Transverse colon (tissue), 4 donors: ENCODE data around the gene GATM. TPM values are rescaled to one million over a fixed set of nuclear protein-coding genes. Genes with fewer than 3 reads are reported as not detected.

Experiments used
- DNase-seq: peaks from one replicate; pipeline ENCODE4 v3.0.0-alpha.2; 2019
- H3K27ac ChIP-seq, 4 donors: fragments of 200-600 bp; sonication (generic); 2 replicates each; pipeline ENCODE4 v1.5.1; 2016 to 2018; ENCODE audit warnings: inconsistent platforms in 4 of 4
- H3K27me3 ChIP-seq: fragments of 200-600 bp; sonication (generic); 2 replicates; pipeline ENCODE4 v1.5.1; 2017; ENCODE audit warnings: inconsistent platforms
- H3K36me3 ChIP-seq, 4 donors: fragments of 200-600 bp; sonication (generic); 2 replicates each; pipeline ENCODE4 v1.5.1; 2017 to 2019; ENCODE audit warnings: inconsistent platforms in 4 of 4
- H3K4me1 ChIP-seq, 4 donors: fragments of 200-600 bp; sonication (generic); 2 replicates each; pipeline ENCODE4 v1.5.1; 2017 to 2020; ENCODE audit warnings: inconsistent platforms in 4 of 4
- H3K4me3 ChIP-seq, 4 donors: fragments of 200-600 bp; sonication (generic); 1 replicate in 1 of 4; 2 replicates in 3 of 4; pipeline versions ENCODE4 v1.5.1 to v1.6.1; 2017 to 2019; ENCODE audit warnings: inconsistent platforms in 4 of 4
- H3K9me3 ChIP-seq, 2 donors: fragments of 200-600 bp; sonication (generic); 2 replicates each; pipeline ENCODE4 v1.5.1; 2017 to 2019; ENCODE audit warnings: inconsistent platforms in 2 of 2
- EP300 ChIP-seq: sonication (generic); formaldehyde crosslinking; IDR thresholded peaks from one replicate; pipeline ENCODE4 v1.6.1; 2017; ENCODE audit warnings: antibody characterized with exemption, low read depth
- POLR2A ChIP-seq: fragments of 450-650 bp; IDR thresholded peaks from one replicate; pipeline ENCODE4 v1.6.1; 2016; ENCODE audit warnings: antibody characterized with exemption, mild to moderate bottlenecking, moderate library complexity
- POLR2AphosphoS5 ChIP-seq, 3 donors: sonication (generic); formaldehyde crosslinking; IDR thresholded peaks; one replicate each; pipeline ENCODE4 v1.6.1; 2016; ENCODE audit warnings: antibody characterized with exemption in 3 of 3
- WGBS, 2 donors: methylation state at CpG; one replicate each; pipeline ENCODE4 v1.1.5; 2018; ENCODE audit warnings: low coverage in 1 of 2; 5-methylcytosine and 5-hydroxymethylcytosine counted together
- in situ Hi-C, 4 donors: fragments of 200-750 bp; cut with MboI; loops; one replicate each; pipeline versions ENCODE4 v1.15.0 to v1.15.1; 2017; ENCODE audit warnings: low sequenced_read_pairs in 3 of 4, low pct_ligation_motif_present in 1 of 4, low pct_unique_long_range_greater_than_20kb in 1 of 4
- intact Hi-C: fragments of 100-400 bp; cut with DNase I; formaldehyde crosslinking; loops from one replicate; pipeline ENCODE4 v1.15.1; 2023; ENCODE audit warnings: low total_unique reads
- total RNA-seq, 4 donors: library from RNA; depleted of rRNA; stranded (reverse); fragments of >200 nt; gene quantifications; one replicate each; pipeline ENCODE4 v1.1.0, GENCODE V29; 2016
- TF ChIP-seq, protein P1 (sequence below), 5 experiments: fragments of 200-600 bp in 3 of 5; fragments of 450-650 bp in 2 of 5; sonication (generic) in 3 of 5; IDR thresholded peaks; 1 replicate in 2 of 5; 2 replicates in 3 of 5; pipeline ENCODE4 v1.5.1; 2016 to 2017; ENCODE audit warnings: antibody characterized with exemption in 5 of 5, inconsistent platforms in 3 of 5, mild to moderate bottlenecking in 2 of 5, moderate library complexity in 1 of 5

GATM gene
- total RNA-seq, 4 donors from 2014 or later = 15.9 to 96.9 (median 18.6) TPM

DNA sequence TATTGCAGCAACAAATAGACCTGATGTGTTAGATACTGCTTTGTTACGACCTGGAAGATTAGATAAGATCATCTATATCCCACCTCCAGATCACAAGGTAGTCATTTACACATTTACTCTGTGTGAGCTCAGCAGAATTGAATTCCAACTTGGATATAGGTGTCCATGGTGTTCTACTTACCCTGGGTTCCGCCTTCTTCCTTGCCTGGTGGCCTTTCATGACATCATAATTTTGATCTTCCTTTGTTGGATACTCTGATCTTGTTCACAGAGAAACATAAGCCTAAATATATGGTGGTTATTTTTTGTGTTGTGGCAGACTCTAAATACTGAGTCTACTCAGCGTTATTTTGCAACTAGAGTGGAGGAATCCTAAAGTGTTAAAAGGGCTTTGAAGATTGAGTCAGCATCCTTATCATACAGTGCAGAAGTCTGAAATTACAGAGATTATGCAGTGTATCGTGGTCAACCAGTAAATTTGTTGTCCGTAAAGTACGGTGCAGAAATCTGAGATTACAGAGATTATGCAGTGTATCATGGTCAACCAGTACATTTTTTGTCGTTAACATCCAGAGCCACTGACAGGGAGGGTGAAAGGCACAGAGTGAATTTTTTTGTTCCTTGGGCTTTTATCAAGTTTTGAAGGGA lies 39.1 kb upstream of the GATM start:
- no peak for DNase-seq
- H3K27me3 ChIP-seq = no peaks in the 10 kb centered on the region
- no peaks in the 10 kb centered on the region for H3K9me3 ChIP-seq
- no peak overlapping the region for H3K27ac ChIP-seq
- 94 to 95% methylated on average over 7 of the region's 7 CpGs for WGBS, 2 donors
- peaks cover 0 to 75% (median 29%) of the 10 kb centered on the region in 4 donors for H3K36me3 ChIP-seq
- no peak overlapping the region for H3K4me3 ChIP-seq
- intact Hi-C loops = no loop called here
- peaks cover 0 to 17% (median 5%) of the 10 kb centered on the region in 4 donors for H3K4me1 ChIP-seq
- no peak for TF ChIP-seq EP300
- TF ChIP-seq, protein P1, sequence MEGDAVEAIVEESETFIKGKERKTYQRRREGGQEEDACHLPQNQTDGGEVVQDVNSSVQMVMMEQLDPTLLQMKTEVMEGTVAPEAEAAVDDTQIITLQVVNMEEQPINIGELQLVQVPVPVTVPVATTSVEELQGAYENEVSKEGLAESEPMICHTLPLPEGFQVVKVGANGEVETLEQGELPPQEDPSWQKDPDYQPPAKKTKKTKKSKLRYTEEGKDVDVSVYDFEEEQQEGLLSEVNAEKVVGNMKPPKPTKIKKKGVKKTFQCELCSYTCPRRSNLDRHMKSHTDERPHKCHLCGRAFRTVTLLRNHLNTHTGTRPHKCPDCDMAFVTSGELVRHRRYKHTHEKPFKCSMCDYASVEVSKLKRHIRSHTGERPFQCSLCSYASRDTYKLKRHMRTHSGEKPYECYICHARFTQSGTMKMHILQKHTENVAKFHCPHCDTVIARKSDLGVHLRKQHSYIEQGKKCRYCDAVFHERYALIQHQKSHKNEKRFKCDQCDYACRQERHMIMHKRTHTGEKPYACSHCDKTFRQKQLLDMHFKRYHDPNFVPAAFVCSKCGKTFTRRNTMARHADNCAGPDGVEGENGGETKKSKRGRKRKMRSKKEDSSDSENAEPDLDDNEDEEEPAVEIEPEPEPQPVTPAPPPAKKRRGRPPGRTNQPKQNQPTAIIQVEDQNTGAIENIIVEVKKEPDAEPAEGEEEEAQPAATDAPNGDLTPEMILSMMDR (IDR thresholded peaks at IDR 0.05) = no peak
- no peak for TF ChIP-seq POLR2A
- in situ Hi-C loops = no loop called here

DNA sequence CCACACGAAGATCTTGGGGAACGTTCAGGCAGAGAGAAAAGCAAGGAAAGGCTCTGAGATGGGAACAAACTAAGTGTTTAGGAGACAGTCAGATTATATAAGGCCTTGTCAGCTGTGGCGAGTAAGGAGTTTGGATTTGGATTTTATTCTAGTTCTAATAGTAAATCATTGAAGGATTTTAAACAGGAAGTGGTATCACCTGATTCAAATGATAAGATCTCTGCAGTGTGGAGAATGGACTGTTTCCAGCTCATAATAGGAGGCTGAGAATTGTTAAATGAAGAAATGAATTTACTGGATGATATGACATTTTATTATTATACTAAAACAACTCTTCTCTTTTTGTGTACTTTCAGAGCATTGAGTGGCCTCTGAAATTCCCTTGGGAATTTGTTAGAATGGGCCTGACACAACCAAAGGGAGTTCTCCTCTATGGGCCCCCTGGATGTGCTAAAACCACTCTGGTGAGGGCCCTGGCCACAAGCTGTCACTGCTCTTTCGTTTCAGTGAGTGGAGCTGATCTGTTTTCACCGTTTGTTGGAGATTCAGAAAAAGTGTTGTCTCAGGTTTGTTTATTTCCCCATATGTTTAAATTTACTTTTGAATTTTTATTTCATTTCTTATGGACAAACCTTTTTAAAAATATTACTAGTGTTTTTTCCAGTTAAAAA lies 36.0 kb upstream of the GATM start:
- H3K36me3 ChIP-seq = peaks cover 0 to 72% (median 30%) of the 10 kb centered on the region in 4 donors
- no peak for TF ChIP-seq EP300
- no peak for TF ChIP-seq POLR2AphosphoS5 (IDR thresholded peaks at IDR 0.05)
- TF ChIP-seq, protein P1 (IDR thresholded peaks at IDR 0.05) = no peak
- no peak for TF ChIP-seq POLR2A
- no peak for DNase-seq
- H3K9me3 ChIP-seq = no peaks in the 10 kb centered on the region
- H3K4me3 ChIP-seq = no peak overlapping the region
- H3K27ac ChIP-seq = no peak overlapping the region
- WGBS, 2 donors = 43 to 52% methylated on average over 5 of the region's 5 CpGs
- in situ Hi-C loops = no loop called here
- intact Hi-C loops = no loop called here
- peaks cover 0 to 17% (median 5%) of the 10 kb centered on the region in 4 donors for H3K4me1 ChIP-seq
- H3K27me3 ChIP-seq = no peaks in the 10 kb centered on the region

DNA sequence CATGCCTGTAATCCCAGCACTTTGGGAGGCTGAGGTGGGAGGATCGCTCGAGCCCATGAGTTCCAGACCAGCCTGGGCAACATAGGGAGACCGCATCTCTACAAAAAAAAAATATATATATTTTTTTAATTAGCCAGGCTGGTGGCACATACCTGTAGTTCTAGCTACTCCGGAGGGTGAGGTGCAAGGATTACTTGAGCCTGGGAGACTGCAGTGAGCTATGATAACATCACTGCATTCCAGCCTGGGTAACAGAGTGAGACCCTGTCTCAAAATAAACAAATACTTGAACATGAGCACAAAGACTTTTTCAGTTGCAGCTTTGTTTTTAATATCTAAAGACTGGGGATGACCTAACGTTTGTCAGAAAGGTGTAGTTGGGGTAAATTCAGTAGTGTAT lies 31.3 kb upstream of the GATM start:
- no peaks in the 10 kb centered on the region for H3K9me3 ChIP-seq
- no peak overlapping the region for H3K27ac ChIP-seq
- no peak overlapping the region for H3K4me3 ChIP-seq
- no peaks in the 10 kb centered on the region for H3K27me3 ChIP-seq
- DNase-seq = no peak
- in situ Hi-C loops = no loop called here
- WGBS, 2 donors = 97 to 98% methylated on average over 4 to 5 of the region's 5 CpGs
- peaks cover 0 to 55% (median 19%) of the 10 kb centered on the region in 4 donors for H3K36me3 ChIP-seq
- TF ChIP-seq POLR2AphosphoS5 (IDR thresholded peaks at IDR 0.05) = no peak
- TF ChIP-seq POLR2A = no peak
- TF ChIP-seq, protein P1 (IDR thresholded peaks at IDR 0.05) = no peak
- TF ChIP-seq EP300 = no peak
- intact Hi-C loops = no loop called here
- H3K4me1 ChIP-seq = peaks cover 6 to 30% (median 10%) of the 10 kb centered on the region in 4 donors

- TF ChIP-seq EP300 (no peak), POLR2AphosphoS5 (IDR thresholded peaks at IDR 0.05) (no peak), POLR2A (no peak)
- TF ChIP-seq, protein P1 (IDR thresholded peaks at IDR 0.05) = no peak
- intact Hi-C loops = no loop called here
- DNase-seq = no peak
These were observed 29.4 kb upstream of the GATM start for GRCh38 chr15:45407786-45408185.

More at GRCh38 chr15:45407786-45408185, 29.4 kb upstream of the GATM start:
- Histone ChIP-seq H3K4me1 (peaks cover 7 to 24% (median 16%) of the 10 kb centered on the region in 4 donors), H3K9me3 (no peaks in the 10 kb centered on the region), H3K4me3 (no peak overlapping the region), H3K27me3 (no peaks in the 10 kb centered on the region), H3K27ac (no peak overlapping the region), H3K36me3 (peaks cover 0 to 47% (median 19%) of the 10 kb centered on the region in 4 donors)
- in situ Hi-C loops = no loop called here
- WGBS, 2 donors = 92 to 94% methylated on average over 1 of the region's 1 CpG
